ENCODE data around the gene MT1X.

DNA sequence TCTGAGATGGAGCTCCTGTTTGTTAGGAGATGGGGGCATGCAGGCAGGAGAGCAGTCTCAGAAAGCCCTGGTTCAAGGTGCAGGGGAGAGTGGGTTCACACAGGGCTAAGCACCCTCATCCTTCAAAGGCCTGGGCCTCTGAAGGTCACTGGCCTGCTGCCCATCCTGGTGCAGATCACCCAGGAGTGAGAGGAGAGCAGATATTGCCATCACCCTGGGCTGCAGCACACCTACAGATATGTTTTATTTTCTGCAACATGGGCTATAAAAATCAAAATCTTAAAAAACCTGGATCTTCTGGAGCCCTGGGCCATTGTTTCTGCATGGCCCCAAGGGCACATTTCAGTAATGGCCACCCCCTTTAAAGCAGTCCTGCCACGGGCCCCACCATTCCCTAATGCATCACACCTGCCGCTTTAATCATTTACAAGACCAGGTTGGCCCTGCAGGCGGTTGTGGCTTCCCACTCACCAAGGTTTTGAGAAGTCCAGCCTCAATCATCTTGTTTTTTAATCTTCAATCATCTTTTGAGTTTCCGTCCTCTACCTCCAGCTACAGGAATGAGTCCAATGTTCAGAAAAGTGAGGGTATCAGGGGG, 27.3 kb downstream of the MT1X start:
- TF ChIP-seq, protein P1, sequence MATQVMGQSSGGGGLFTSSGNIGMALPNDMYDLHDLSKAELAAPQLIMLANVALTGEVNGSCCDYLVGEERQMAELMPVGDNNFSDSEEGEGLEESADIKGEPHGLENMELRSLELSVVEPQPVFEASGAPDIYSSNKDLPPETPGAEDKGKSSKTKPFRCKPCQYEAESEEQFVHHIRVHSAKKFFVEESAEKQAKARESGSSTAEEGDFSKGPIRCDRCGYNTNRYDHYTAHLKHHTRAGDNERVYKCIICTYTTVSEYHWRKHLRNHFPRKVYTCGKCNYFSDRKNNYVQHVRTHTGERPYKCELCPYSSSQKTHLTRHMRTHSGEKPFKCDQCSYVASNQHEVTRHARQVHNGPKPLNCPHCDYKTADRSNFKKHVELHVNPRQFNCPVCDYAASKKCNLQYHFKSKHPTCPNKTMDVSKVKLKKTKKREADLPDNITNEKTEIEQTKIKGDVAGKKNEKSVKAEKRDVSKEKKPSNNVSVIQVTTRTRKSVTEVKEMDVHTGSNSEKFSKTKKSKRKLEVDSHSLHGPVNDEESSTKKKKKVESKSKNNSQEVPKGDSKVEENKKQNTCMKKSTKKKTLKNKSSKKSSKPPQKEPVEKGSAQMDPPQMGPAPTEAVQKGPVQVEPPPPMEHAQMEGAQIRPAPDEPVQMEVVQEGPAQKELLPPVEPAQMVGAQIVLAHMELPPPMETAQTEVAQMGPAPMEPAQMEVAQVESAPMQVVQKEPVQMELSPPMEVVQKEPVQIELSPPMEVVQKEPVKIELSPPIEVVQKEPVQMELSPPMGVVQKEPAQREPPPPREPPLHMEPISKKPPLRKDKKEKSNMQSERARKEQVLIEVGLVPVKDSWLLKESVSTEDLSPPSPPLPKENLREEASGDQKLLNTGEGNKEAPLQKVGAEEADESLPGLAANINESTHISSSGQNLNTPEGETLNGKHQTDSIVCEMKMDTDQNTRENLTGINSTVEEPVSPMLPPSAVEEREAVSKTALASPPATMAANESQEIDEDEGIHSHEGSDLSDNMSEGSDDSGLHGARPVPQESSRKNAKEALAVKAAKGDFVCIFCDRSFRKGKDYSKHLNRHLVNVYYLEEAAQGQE (tag by site-specific recombination; IDR thresholded peaks at IDR 0.05): no peak
- TF ChIP-seq, protein P2, sequence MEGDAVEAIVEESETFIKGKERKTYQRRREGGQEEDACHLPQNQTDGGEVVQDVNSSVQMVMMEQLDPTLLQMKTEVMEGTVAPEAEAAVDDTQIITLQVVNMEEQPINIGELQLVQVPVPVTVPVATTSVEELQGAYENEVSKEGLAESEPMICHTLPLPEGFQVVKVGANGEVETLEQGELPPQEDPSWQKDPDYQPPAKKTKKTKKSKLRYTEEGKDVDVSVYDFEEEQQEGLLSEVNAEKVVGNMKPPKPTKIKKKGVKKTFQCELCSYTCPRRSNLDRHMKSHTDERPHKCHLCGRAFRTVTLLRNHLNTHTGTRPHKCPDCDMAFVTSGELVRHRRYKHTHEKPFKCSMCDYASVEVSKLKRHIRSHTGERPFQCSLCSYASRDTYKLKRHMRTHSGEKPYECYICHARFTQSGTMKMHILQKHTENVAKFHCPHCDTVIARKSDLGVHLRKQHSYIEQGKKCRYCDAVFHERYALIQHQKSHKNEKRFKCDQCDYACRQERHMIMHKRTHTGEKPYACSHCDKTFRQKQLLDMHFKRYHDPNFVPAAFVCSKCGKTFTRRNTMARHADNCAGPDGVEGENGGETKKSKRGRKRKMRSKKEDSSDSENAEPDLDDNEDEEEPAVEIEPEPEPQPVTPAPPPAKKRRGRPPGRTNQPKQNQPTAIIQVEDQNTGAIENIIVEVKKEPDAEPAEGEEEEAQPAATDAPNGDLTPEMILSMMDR (tag by site-specific recombination; IDR thresholded peaks at IDR 0.05): no peak
- TF ChIP-seq, protein P3, sequence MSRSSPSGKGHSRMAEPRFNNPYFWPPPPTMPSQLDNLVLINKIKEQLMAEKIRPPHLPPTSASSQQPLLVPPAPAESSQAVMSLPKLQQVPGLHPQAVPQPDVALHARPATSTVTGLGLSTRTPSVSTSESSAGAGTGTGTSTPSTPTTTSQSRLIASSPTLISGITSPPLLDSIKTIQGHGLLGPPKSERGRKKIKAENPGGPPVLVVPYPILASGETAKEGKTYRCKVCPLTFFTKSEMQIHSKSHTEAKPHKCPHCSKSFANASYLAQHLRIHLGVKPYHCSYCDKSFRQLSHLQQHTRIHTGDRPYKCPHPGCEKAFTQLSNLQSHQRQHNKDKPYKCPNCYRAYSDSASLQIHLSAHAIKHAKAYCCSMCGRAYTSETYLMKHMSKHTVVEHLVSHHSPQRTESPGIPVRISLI (tag by site-specific recombination; IDR thresholded peaks at IDR 0.05): no peak
- TF ChIP-seq ZNF274 (IDR thresholded peaks at IDR 0.05; ENCODE audit: low read length) (no peak), ZNF274 (tag by site-specific recombination; IDR thresholded peaks at IDR 0.05; ENCODE audit: borderline replicate concordance) (no peak), ZNF302 (tag by site-specific recombination; IDR thresholded peaks at IDR 0.05; ENCODE audit: low read depth) (no peak), ZNF175 (tag by site-specific recombination; IDR thresholded peaks at IDR 0.05) (no peak), ZNF146 (tag by site-specific recombination; IDR thresholded peaks at IDR 0.05) (no peak), ZNF133 (tag by site-specific recombination; IDR thresholded peaks at IDR 0.05) (no peak), ZNF19 (tag by site-specific recombination; IDR thresholded peaks at IDR 0.05; ENCODE audit: low read depth) (no peak), ZNF610 (tag by site-specific recombination; IDR thresholded peaks at IDR 0.05; ENCODE audit: borderline replicate concordance) (no peak)
